ENCODE data around the gene NCK1.
"Not testable (repeated sequence)": the region's sequence is repeated elsewhere in the genome, so short reads cannot be mapped to it uniquely, and the experiment has no call there.

NCK1 gene

GRCh38 chr3:136885357-136886213, 23.6 kb downstream of the NCK1 start:
- no peaks in the 10 kb centered on the region; the same call in 1 of the 2 replicates for H3K4me1 ChIP-seq
- H3K9me3 ChIP-seq, result no peaks in the 10 kb centered on the region
- DNase-seq (ENCODE audit: low spot score in 2 of 2), result no peak
- H3K4me3 ChIP-seq, result no peak overlapping the region
- H3K27me3 ChIP-seq (ENCODE audit: low read depth), result no peaks in the 10 kb centered on the region
- H3K36me3 ChIP-seq (replicated peaks), result no peaks in the 10 kb centered on the region
- in situ Hi-C loops (cut with MboI; ENCODE audit: low sequenced_read_pairs), result no loop called here

DNA sequence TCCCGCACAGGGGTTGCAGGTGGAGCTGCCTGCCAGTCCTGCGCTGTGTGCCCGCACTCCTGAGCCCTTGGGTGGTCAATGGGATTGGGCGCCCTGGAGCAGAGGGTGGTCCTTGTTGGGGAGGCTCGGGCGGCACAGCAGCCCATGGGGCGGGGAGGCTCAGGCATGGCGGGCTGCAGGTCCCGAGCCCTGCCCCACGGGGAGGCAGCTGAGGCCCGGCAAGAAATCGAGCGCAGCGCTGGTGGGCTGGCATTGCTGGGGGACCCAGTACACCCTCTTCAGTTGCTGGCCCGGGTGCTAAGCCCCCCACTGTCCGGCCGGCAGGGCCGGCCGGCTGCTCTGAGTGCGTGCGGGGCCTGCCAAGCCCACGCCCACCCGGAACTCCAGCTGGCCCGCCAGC, 27.9 kb downstream of the NCK1 start:
- no peaks in the 10 kb centered on the region for H3K27me3 ChIP-seq (ENCODE audit: low read depth)
- H3K36me3 ChIP-seq (replicated peaks), result no peaks in the 10 kb centered on the region
- no peaks in the 10 kb centered on the region for H3K9me3 ChIP-seq
- DNase-seq (ENCODE audit: low spot score in 2 of 2), result no peak
- in situ Hi-C loops (cut with MboI; ENCODE audit: low sequenced_read_pairs), result no loop called here
- H3K4me3 ChIP-seq, result no peak overlapping the region
- H3K4me1 ChIP-seq, result no peaks in the 10 kb centered on the region; the same call in 1 of the 2 replicates

GRCh38 chr3:136891934-136892855, 30.2 kb downstream of the NCK1 start:
- no peaks in the 10 kb centered on the region for H3K9me3 ChIP-seq
- in situ Hi-C loops (cut with MboI; ENCODE audit: low sequenced_read_pairs), result no loop called here
- H3K36me3 ChIP-seq (replicated peaks), result no peaks in the 10 kb centered on the region
- no peak for DNase-seq (ENCODE audit: low spot score in 2 of 2)
- no peak overlapping the region for H3K4me3 ChIP-seq
- no peaks in the 10 kb centered on the region for H3K27me3 ChIP-seq (ENCODE audit: low read depth)
- H3K4me1 ChIP-seq, result peaks cover 6% of the 10 kb centered on the region

DNA sequence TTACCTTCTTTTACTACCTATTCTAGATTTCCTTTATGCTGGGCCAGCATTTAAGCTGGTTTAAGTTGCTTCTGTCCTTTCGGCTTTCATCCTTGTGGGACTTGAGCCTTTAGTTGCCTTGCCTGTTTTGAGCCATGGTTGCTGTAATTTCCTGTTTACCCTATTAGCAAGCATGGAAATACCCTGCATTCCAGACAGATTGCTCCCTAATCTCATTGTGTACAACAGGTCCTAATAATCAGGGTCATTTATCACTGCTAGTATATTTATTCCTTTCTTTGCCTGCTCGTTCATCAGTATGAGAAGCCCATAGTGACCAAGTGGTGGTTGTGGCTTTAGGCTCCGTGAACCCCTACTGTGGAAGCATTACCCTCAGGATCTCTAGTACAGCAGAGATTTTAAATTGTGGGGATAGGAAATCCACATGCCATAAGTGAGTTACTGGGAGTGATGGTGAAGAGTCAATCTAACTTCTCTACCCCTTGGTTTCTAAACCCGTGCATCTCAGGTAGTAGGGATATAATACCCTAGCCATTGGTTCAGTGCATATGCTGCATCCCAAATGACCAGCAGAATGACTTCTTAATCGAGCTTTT, 31.9 kb downstream of the NCK1 start:
- Histone ChIP-seq H3K36me3 (replicated peaks) (no peaks in the 10 kb centered on the region), H3K4me3 (no peak overlapping the region), H3K27me3 (ENCODE audit: low read depth) (no peaks in the 10 kb centered on the region), H3K9me3 (no peaks in the 10 kb centered on the region), H3K4me1 (peaks cover 16% of the 10 kb centered on the region)
- DNase-seq (ENCODE audit: low spot score in 2 of 2), result no peak
- in situ Hi-C loops (cut with MboI; ENCODE audit: low sequenced_read_pairs), result no loop called here

- in situ Hi-C loops (cut with MboI; ENCODE audit: low sequenced_read_pairs); DNase-seq (ENCODE audit: low spot score in 2 of 2): not testable (repeated sequence)
- H3K4me1 ChIP-seq, result peaks cover 31% of the 10 kb centered on the region
Observed at GRCh38 chr3:136897171-136897570, 35.2 kb downstream of the NCK1 start.

DNA sequence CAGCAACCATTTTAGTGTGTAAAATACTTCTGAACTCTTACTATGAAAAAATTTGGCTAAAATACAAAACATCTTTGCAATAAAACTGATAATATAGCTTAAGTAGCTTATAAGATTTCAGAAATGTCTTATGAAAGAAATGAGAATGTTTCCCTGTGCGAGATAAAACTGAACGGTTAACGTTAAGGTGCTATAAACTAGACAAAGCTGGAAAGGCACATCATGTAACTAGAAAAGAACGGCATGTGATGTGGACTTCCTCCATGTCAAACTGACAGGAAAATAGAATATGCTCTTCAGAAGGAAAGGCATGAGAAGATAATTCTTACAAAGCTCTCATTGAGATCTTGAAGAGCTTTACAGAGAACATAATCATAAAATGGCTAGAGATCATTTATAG, 36.5 kb downstream of the NCK1 start:
- Histone ChIP-seq H3K9me3 (peaks cover 12% of the 10 kb centered on the region), H3K4me1 (peaks cover 31% of the 10 kb centered on the region), H3K27me3 (ENCODE audit: low read depth) (no peaks in the 10 kb centered on the region), H3K36me3 (replicated peaks) (peaks cover 6% of the 10 kb centered on the region; the same call in 1 of the 2 replicates), H3K4me3 (no peak overlapping the region)
- DNase-seq (ENCODE audit: low spot score in 2 of 2), result no peak
- in situ Hi-C loops (cut with MboI; ENCODE audit: low sequenced_read_pairs), result no loop called here

More at GRCh38 chr3:136897171-136897570, 35.2 kb downstream of the NCK1 start:
- H3K4me3 ChIP-seq; H3K27me3 ChIP-seq (ENCODE audit: low read depth); H3K9me3 ChIP-seq; H3K36me3 ChIP-seq (replicated peaks): not testable (repeated sequence)

GRCh38 chr3:136898954-136899353, 36.9 kb downstream of the NCK1 start:
- Histone ChIP-seq H3K9me3 (peaks cover 16% of the 10 kb centered on the region), H3K4me1 (peaks cover 31% of the 10 kb centered on the region), H3K27me3 (ENCODE audit: low read depth) (no peaks in the 10 kb centered on the region), H3K4me3 (no peak overlapping the region), H3K36me3 (replicated peaks) (peaks cover 6% of the 10 kb centered on the region; the same call in 1 of the 2 replicates)
- DNase-seq (ENCODE audit: low spot score in 2 of 2), result no peak
- in situ Hi-C loops (cut with MboI; ENCODE audit: low sequenced_read_pairs), result no loop called here

GRCh38 chr3:136899622-136900158, 37.7 kb downstream of the NCK1 start:
- in situ Hi-C loops (cut with MboI; ENCODE audit: low sequenced_read_pairs), result no loop called here
- Histone ChIP-seq H3K27me3 (ENCODE audit: low read depth) (no peaks in the 10 kb centered on the region), H3K4me1 (peaks cover 31% of the 10 kb centered on the region), H3K9me3 (peaks cover 21% of the 10 kb centered on the region), H3K4me3 (no peak overlapping the region), H3K36me3 (replicated peaks) (peaks cover 6% of the 10 kb centered on the region; the same call in 1 of the 2 replicates)
- DNase-seq (ENCODE audit: low spot score in 2 of 2), result no peak

DNA sequence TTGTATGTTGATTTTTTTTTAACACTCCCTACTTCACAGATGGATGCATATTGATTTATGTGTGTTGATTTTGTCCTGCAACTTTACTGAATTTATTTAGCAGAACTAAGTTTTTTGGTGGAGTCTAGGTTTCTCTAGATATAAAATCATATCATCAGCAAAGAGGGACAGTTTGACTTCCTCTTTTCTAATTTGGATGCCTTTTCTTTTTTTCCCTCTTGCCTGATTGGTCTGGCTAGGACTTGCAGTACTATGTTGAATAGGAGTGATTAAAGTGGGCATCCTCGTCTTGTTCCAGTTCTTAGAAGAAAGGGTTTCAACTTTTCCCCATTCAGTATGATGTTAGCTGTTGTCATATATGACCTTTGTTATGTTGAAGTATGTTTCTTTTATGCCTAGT, 38.7 kb downstream of the NCK1 start:
- peaks cover 31% of the 10 kb centered on the region for H3K4me1 ChIP-seq
- in situ Hi-C loops (cut with MboI; ENCODE audit: low sequenced_read_pairs); H3K27me3 ChIP-seq (ENCODE audit: low read depth); H3K4me3 ChIP-seq; H3K36me3 ChIP-seq (replicated peaks); DNase-seq (ENCODE audit: low spot score in 2 of 2): not testable (repeated sequence)
- H3K9me3 ChIP-seq, result peaks cover 21% of the 10 kb centered on the region

GRCh38 chr3:136901391-136901790, 39.4 kb downstream of the NCK1 start:
- peaks cover 31% of the 10 kb centered on the region for H3K4me1 ChIP-seq

GRCh38 chr3:136902530-136902929, 40.5 kb downstream of the NCK1 start:
- H3K9me3 ChIP-seq, result peaks cover 21% of the 10 kb centered on the region
- DNase-seq (ENCODE audit: low spot score in 2 of 2); in situ Hi-C loops (cut with MboI; ENCODE audit: low sequenced_read_pairs); H3K4me3 ChIP-seq; H3K36me3 ChIP-seq (replicated peaks); H3K27me3 ChIP-seq (ENCODE audit: low read depth): not testable (repeated sequence)
- peaks cover 22% of the 10 kb centered on the region for H3K4me1 ChIP-seq

More at GRCh38 chr3:136901391-136901790, 39.4 kb downstream of the NCK1 start:
- H3K9me3 ChIP-seq, result peaks cover 21% of the 10 kb centered on the region
- in situ Hi-C loops (cut with MboI; ENCODE audit: low sequenced_read_pairs), result no loop called here
- DNase-seq (ENCODE audit: low spot score in 2 of 2), result peak in 1 of 2 experiments; percentile 54
- no peak overlapping the region for H3K4me3 ChIP-seq
- H3K27me3 ChIP-seq (ENCODE audit: low read depth), result no peaks in the 10 kb centered on the region
- H3K36me3 ChIP-seq (replicated peaks), result peaks cover 6% of the 10 kb centered on the region; the same call in 1 of the 2 replicates

DNA sequence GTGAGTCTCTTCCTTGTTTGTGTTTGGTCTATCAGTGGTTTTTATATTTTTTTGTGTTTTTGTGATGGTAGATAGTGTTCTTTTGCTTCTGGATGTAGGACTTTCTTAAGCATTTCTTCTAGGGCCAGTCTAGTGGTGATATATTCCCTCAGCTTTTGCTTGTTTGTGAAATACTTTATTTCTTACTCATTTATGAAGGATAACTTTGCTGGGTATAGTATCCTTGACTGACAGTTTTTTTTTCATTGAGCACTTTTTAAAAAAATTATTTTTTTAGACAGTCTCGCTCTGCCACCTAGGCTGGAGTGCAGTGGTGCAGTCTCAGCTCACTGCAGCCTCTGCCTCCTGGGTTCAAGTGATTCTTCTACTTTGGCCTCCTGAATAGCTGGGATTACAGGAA, 41.9 kb downstream of the NCK1 start:
- H3K9me3 ChIP-seq, result peaks cover 21% of the 10 kb centered on the region
- H3K36me3 ChIP-seq (replicated peaks), result peaks cover 6% of the 10 kb centered on the region; the same call in 1 of the 2 replicates
- no peak for DNase-seq (ENCODE audit: low spot score in 2 of 2)
- in situ Hi-C loops (cut with MboI; ENCODE audit: low sequenced_read_pairs), result no loop called here
- peaks cover 18% of the 10 kb centered on the region for H3K4me1 ChIP-seq
- H3K4me3 ChIP-seq, result no peak overlapping the region
- no peaks in the 10 kb centered on the region for H3K27me3 ChIP-seq (ENCODE audit: low read depth)

GRCh38 chr3:136904746-136905145, 42.7 kb downstream of the NCK1 start:
- Histone ChIP-seq H3K4me3 (no peak overlapping the region), H3K9me3 (peaks cover 19% of the 10 kb centered on the region), H3K4me1 (peaks cover 27% of the 10 kb centered on the region), H3K36me3 (replicated peaks) (peaks cover 6% of the 10 kb centered on the region; the same call in 1 of the 2 replicates), H3K27me3 (ENCODE audit: low read depth) (no peaks in the 10 kb centered on the region)
- in situ Hi-C loops (cut with MboI; ENCODE audit: low sequenced_read_pairs), result no loop called here
- no peak for DNase-seq (ENCODE audit: low spot score in 2 of 2)

Data from HAP-1 (cell line).